Activated CD8-positive, alpha-beta memory T cell treated with anti-CD3 and anti-CD28 coated beads for 36 hours (primary cell): Measurements from ENCODE around the gene CHN2. TPM values are rescaled to one million over a fixed set of nuclear protein-coding genes. Genes with fewer than 3 reads are reported as not detected.

Experiments
- CTCF ChIA-PET: fragments of 350-600 bp; sonication (Branson Sonifier 250); formaldehyde crosslinking; loops from one replicate; lab custom pipeline; 2021; ENCODE audit warnings: antibody characterized with exemption; lab: Charles Lee
- POLR2A ChIA-PET: fragments of 350-600 bp; sonication (Branson Sonifier 250); formaldehyde crosslinking; loops from one replicate; lab custom pipeline; 2021; ENCODE audit warnings: antibody characterized with exemption; lab: Charles Lee
- total RNA-seq, 2 experiments: library from RNA; stranded (reverse); gene quantifications; one replicate each; pipeline ENCODE4 v1.2.3, GENCODE V29; 2021

The CHN2 gene
- total RNA-seq, 2 experiments from 2014 or later: 4.8 to 6.1 TPM

DNA sequence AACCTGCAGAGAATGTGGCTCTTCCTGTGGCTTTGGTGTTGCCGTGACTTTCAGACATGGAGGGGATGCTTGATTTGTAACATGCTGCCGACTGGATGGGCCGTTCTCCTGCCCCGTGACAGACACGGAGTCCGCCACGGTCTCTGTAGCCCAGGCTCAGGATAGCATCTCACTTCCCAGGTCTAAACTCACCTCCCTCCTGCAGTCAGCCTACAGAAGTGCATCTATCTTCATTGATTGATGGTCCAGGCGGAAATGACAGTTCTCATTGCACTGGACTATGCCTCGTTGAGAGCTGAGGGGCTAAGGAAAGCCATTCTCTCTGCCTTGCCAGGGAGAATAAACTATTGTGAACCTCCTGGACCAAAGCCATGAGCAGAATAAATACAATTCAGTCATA, 77.5 kb downstream of the CHN2 start:
- ChIA-PET POLR2A (no interaction called here), CTCF (interaction anchor here (0.9 kb wide), 1 partner anchor 13 kb away, joined by 3 read pairs; no protein-coding TSS in a partner anchor)

DNA sequence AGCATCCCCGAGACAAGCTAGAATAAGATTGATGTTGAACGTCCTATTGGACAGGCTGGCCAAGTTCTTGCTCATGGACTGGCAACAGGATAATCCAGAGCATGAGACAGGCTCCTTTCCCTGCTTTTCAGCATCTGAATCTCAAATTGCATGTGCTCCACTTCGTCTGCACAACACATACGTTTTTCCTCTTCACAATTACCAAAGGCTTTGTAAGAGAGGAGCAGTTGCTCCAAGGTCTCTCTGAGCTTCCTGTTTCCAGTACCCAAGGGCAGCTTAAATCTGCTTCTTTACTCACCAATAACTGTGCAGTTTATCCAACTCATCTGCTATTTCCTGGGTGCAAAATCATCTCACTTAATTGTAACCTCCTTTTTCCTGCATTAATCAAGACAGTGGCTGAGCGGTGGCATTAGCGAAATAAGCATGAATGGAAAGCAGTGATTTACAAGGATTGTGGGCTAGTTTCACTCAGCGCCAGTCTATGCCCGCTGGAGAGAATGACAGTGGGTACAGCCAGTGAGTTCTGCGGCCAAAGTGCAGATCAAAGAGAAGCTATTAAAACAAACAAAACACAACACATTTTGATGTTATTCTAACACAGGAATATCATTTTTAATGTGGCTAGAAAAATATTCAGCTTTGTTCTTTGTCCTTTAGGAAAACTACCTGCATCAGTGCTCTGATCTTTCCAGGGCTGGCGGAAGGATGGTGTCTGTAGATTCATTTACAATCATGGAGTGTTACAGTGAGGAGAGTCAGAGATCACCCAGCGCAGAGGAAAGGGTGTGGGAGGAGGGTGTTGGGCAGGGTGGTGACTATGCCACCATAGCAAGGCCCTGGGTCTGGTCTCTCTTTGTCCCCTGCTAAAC, 79.8 kb downstream of the CHN2 start:
- POLR2A ChIA-PET: no interaction called here
- CTCF ChIA-PET: interaction anchor here (1.1 kb wide), 1 partner anchor 30 kb away, joined by 3 read pairs; no protein-coding TSS in a partner anchor

DNA sequence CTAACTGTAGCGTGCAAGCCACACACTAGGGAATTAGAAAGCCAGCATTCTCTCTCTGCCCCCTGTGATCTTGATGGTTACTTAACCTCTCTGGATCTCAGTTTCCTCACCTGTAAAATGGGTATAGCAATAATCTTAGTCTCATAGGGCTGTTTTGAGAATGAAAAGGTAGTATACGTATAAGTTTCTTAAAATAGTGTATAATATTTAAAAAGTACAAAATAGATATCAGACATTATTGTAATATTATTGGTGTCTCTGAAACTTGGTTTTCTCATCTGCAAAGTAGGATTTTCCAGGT, 80.4 kb downstream of the CHN2 start:
- ChIA-PET CTCF (interaction anchor here (1.1 kb wide), 1 partner anchor 31 kb away, joined by 3 read pairs; no protein-coding TSS in a partner anchor), POLR2A (no interaction called here)

DNA sequence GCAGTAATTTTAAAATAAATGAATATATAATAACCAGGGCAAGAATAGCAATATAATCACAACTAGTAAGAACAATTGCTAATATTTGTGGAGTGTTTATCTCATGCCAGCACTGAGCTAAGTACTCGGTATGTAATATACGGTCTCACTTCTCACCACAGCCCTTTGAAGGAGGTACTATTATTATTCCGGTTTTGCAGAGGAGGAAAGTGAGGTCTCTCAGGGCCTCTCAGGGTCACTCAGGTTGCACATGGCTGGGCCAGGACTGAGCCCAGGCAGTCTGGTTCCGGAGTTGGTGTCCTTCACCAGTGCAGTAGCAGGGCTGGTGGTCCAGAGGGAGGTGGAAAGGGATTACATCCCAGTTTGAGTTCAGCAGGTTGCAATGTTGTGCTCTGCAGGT, 80.9 kb downstream of the CHN2 start:
- POLR2A ChIA-PET: no interaction called here
- CTCF ChIA-PET: no interaction called here

DNA sequence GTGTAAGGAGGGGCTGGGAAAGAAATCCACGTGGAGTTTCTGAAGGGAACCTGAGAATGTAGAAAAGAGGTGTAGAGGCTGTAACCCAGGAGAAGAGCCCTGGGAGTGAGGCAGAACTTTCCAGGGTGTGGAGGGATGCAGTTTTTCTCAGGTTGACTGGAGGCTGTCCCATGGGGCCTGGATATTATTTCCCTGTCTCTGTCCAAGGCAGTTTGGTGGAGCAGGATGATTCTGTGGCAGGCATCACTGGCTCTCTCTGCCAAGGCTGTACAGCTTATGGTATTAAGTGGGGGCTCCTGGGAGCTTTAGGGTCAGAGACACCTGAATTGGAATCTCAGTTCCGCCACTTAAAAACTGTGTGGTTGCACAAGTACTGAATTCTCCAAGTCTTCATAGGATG, 81.6 kb downstream of the CHN2 start:
- ChIA-PET POLR2A (no interaction called here), CTCF (no interaction called here)

DNA sequence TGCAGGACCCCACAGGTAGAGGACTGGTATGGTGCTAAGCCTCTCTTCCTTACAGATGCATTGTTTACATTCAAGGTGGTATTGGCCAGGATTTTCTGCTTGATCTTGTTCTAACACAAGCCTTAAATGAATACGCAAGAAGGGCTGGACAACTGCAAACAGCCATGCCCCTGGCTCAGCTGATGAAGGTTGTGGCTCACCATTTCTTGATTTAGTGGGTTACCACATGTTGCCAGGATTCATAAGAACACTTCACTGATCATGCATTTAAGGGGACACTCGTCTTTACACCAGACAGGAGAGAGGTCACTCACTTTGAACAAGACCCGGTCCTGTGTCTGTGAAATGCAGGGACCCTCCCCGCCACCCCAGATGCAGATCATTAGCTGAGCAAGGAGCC, 82.2 kb downstream of the CHN2 start:
- ChIA-PET POLR2A (no interaction called here), CTCF (no interaction called here)

DNA sequence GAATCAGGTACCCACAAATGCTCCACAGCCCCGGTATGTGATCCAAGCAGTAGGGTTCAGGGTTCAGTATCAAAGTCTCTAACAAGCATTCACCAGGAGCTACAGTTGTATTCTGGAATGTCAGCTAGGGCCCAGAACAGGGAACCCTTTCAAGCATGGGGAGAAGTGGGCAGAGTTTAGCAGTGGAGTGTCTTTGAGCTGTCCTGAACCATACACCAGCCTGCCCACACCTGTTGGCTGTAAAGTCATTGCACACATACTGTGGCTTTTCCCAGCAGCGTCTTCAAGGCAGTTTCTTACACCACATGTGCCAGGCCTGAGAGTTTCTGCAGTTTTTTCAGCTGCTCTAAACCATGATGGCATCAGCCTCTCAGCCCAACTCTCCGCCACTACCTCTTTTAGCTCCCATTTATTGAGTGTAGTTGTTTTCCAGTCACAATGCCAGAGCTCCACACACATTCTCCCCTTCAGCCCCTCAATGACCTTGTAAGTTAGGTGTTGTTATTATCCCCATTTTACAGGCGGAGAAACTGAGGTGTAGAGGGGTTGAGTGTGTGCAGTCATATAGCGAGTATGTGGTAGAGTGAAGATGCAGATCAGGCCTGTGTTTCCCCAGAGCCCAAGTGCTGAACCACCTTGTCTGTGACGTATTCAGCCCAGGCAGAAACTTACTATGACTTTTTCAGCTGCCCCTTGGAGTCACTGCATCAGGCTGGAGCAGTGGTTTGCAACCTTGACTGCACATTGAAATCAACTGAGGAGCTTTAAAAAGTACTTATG, 83.1 kb downstream of the CHN2 start:
- CTCF ChIA-PET: no interaction called here
- POLR2A ChIA-PET: interaction anchor here (1.0 kb wide), 1 partner anchor 12 kb away, joined by 3 read pairs; no protein-coding TSS in a partner anchor

DNA sequence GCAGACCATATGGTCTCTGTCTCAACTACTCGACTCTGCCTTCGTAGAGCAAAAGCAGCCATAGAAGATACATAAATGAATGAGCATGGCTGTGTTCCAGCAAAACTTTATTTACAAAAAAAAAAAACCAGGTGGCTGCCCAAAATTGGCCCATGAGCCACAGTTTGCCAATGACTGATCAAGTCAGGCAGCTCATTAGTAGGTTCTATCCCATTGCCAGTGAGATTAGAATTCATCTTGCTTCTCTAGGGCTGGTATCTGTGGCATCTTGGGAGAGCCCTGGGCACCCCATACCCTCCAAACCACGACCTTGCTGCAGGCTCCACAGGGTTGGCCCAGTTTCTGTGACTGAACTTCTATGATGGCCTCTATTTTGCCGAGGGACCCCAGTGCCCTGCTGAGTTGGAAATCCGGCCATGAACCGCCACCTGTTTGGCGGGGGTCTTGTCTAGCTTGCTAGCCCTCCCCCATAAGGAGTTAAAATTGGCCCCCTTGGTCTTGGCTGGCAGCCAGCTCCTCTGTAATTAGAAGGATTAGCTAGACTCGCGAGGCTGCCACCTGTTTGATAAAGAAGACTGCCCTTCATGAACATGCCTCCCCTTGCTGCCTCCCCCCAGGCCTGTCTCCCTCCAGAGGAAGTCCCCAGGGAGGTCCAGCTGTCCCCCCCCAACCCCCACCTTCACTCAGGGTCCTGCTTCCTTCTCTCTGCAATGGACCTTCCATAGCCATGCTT, 83.9 kb downstream of the CHN2 start:
- ChIA-PET CTCF (no interaction called here), POLR2A (interaction anchor here (1.0 kb wide), 1 partner anchor 13 kb away, joined by 3 read pairs; no protein-coding TSS in a partner anchor)

DNA sequence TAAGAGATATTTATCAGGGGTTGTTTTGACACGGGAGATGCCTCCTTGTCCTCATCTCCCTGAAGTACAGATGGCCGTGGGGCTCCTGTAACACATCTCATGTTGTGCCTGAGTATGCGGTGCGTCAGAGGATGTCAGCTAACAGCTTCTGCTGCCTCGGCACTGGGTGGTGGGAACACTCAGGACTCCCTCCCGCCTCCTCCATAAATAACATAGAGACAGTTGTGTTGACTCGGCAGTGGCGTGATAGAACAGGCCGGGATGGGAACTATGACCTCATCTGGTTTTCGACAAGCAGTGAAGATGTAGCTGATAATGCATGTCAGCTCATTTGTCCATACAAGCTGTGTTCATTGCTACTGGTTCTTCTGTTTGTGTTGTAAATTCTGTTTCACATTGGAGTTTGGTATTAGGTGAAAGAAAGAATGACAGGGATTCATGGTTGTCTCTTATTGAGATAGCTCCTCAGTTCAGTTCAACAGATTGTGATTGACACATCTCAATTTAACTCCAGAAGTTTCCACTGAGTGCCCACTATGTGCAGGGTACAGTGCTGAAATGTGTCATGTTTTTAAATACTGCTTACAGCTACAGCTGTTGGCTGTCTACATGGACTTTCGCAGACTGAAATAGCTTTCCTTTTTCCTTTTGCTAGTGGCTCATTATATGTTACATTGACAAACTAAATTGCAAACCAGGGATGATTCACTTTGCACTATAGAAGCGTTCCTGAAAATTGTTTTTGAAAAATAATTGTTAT, 87.4 kb downstream of the CHN2 start:
- POLR2A ChIA-PET: no interaction called here

DNA sequence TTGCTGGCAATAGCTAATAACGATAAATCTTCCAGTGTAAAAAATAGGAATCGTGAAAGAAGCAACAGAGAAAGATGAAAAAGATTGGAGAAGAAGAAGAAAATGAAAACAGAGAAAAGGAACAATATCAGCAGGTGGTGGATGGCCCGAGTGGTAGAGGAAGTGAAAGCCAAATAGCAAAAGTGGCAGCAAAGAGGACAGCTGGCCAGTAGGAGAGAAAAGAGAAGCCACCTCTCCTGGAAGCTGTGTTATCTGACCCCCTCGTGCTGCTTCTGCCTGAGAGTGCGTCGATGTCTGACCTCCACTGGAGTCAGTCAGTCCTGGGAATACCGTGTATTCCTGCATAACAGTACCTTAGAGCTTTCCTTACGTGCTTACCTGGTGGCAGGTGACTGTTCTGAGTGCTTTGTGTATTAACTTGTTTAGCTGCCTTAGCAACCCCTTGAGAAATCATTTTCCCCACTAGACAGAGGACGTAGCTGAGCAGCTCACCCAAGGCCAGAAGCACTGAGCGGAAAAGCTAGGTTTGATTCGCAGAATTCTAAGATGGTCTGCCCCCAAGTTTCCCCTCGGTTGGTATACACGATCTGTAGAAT, 88.3 kb downstream of the CHN2 start:
- POLR2A ChIA-PET: interaction anchor here (0.6 to 0.7 kb wide), 2 partner anchors 13 to 31 kb away, joined by 6 to 8 read pairs; no protein-coding TSS in a partner anchor
- CTCF ChIA-PET: interaction anchor here (0.5 to 0.7 kb wide), 2 partner anchors 374 to 1413 kb away, joined by 3 to 5 read pairs; no protein-coding TSS in a partner anchor

More for the DNA sequence above, 87.4 kb downstream of the CHN2 start:
- CTCF ChIA-PET: no interaction called here

DNA sequence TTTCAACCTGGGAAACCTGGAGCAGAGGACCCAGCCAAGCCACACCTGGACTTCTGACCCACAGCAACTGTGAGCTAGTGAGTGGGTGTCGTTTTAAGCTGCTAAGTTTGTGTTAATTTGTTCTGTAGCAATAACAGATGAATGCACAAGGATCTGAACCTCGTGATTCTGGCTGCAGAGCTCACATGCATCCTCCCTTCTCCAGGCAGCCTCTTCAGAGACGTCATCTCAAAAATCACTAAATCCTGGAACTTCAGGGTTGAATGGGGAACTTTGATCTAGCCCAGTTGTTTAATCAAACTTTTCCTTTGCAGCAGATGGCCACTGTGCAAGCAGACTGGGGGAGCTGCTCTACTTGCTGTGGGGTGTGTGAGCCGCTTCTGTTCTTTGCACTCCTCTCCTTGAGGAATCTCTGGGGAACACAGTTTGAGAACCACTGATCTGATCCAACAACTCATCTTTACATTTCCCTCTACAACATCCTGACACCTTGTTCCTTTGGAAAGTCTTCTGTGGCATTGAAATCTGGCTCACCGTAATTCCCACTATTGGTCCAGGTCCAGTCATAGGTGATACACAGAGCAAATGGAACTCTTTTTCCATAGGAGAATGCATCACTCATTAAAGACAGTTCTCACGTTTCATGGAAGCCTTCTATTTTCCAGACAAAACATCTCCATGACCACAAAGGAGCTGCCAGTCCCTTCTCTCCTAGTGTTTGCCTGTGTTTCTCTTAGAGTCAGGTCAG, 90.3 kb downstream of the CHN2 start:
- POLR2A ChIA-PET: interaction anchor here (0.6 kb wide), 2 partner anchors 90 to 355 kb away, joined by 3 to 8 read pairs; partner anchors contain the start of gene CHN2

DNA sequence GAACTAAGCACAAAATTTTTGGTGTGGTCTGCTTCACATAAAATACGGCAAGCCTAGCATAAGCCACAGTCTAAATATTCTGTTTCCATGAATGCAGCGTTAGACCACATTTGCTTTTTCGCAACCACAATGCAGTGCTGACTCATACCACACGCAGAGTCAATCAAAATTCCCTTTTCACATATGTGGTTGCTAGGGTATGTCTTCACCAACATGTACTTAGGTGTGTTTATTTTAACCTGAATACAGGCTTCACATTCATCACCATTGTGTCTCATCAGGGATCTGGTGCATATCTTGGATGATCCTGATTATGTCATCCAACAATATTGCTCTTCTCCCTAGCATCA, 90.8 kb downstream of the CHN2 start:
- ChIA-PET CTCF (interaction anchor here (1.2 to 1.7 kb wide), 2 partner anchors 13 to 95 kb away, joined by 3 to 4 read pairs; no protein-coding TSS in a partner anchor), POLR2A (no interaction called here)

More for the DNA sequence above, 90.3 kb downstream of the CHN2 start:
- CTCF ChIA-PET: interaction anchor here (1.2 to 1.7 kb wide), 2 partner anchors 13 to 95 kb away, joined by 3 to 4 read pairs; no protein-coding TSS in a partner anchor

DNA sequence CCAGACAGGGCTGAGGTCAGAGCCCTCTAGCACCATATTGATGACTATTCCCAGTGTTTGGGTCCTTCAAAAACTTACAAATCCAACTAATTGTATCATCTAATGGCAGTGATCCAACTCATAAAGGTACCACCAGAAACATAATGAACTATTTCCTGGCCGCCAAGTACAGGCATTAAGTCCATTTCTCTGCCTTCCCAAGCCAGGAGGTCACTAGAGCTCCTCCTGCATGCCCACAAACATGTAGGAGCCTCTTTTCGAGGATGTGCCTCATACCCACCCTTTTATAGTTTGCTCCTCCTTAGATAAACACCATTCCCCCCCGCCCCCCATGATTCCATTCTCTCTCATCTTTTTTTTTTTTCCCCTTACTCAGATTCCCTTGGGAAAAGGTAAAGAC, 91.3 kb downstream of the CHN2 start:
- CTCF ChIA-PET: no interaction called here
- POLR2A ChIA-PET: no interaction called here

DNA sequence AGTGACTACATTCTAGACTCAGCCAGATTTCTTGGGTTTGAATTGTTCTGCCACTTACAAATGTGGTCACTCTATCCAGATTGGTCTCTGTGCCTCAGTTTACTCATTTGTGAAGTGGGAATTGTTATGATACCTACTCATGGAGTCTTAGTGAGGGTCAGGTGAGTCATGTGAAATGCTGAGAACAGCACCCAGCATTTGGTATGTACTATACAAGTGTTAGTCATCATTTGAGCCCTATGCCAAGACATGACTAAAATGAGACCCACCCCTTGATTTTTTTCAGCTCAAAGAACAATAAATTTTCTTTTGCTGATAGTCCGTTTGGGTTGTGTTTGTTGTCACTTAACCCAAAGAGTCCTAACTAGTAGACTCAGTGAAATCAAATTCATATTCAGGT, 92.8 kb downstream of the CHN2 start:
- CTCF ChIA-PET: interaction anchor here (1.0 kb wide), 1 partner anchor 43 kb away, joined by 3 read pairs; no protein-coding TSS in a partner anchor
- POLR2A ChIA-PET: no interaction called here

DNA sequence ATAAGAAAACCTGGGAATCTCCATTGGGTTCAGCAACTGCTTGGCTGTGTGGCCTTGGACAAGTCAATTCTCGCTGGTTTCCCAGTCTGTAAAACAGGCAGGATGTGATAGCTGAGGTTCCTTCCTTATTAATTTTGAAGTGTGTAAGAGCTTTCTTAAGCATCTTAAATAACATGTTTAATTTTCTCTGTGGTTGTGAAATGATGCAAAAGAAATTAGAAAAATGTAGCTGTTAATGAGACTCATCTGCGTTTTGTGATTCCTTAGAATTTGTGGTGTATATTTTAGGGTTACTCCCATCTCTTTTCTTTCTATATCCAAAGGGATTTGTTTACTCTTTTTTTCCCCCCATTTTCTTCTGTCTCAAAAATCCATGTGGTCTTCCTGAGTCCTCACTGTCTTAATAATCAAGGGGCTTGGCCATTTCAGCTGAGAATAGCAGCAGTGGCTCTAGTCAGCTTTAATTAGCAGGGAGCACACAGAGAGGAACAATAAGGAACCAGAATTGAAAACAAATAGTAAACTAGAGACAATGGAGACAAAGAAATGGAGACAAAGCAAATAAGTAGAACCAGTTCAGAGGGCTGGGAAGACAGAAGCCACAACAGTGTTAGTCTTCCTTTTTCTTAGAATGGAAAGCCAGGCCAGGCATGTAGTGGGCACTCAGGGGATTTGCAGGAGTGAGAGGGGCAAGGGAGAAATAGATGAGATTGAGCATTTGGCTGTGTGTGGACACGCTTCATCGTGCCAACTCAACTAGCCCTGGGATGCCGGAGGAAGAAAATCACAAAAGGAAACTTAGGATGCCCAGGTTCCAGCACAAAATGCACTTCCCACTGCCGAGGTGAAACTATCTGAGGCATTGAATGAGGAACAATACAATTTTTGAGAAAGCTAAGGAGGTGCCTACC, 93.9 kb downstream of the CHN2 start:
- CTCF ChIA-PET: no interaction called here
- POLR2A ChIA-PET: no interaction called here

DNA sequence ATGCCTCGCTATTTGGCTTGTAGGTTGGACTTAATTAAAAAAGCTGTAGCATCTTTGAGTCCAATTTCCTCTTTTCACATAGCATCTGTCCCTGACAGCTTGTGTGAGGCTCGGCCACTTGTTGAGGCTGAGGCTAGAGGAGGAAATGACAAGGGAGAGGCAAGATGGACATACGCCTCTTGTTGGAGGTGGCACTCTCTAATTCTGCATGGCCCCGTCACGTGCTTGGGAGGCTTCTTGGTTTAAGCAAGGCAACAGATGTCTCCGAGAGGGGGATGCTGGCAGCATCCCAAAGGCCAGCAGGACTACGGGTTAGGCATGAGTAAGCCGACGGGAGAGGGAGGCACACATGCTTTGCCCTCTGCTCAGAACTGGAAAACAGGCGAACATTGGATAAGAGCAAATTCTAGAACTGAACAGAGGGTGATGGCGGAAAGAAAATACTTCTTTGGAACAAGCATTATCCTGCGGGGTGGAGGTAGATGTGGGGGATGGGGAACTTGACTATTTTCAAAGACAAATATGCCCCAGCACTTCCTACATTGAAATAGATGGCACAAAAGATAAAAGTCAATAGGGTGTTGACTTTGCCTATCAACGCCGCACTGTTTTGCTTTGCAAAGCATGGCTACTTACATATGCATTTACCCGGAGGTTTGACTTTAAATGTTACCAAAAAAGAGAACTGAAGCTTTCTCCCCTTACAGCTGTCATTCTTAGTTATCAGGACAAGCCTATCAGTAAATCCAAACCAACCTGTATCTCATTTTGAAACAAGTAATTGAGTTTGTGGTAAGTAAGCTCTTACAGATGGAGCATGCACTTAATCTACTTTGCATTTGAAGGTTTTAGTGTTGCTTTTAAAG, 94.8 kb downstream of the CHN2 start:
- POLR2A ChIA-PET: no interaction called here
- CTCF ChIA-PET: no interaction called here
